Thoracic aorta endothelial cell (primary cell): ENCODE measurements around the gene CAMK2N2. TPM values are rescaled to one million over a fixed set of nuclear protein-coding genes. Genes with fewer than 3 reads are reported as not detected.

Experiments
- small RNA-seq: library from RNA; depleted of rRNA; stranded (forward); fragments of <200 nt; gene quantifications from one replicate; pipeline ENCODE3, GENCODE V24; 2012
- total RNA-seq: library from RNA; depleted of rRNA; stranded (reverse); fragments of >200 nt; gene quantifications from 2 replicates; pipeline ENCODE4 v1.2.3, GENCODE V29; 2012

CAMK2N2 gene
- not detected in 2 replicates for total RNA-seq

DNA sequence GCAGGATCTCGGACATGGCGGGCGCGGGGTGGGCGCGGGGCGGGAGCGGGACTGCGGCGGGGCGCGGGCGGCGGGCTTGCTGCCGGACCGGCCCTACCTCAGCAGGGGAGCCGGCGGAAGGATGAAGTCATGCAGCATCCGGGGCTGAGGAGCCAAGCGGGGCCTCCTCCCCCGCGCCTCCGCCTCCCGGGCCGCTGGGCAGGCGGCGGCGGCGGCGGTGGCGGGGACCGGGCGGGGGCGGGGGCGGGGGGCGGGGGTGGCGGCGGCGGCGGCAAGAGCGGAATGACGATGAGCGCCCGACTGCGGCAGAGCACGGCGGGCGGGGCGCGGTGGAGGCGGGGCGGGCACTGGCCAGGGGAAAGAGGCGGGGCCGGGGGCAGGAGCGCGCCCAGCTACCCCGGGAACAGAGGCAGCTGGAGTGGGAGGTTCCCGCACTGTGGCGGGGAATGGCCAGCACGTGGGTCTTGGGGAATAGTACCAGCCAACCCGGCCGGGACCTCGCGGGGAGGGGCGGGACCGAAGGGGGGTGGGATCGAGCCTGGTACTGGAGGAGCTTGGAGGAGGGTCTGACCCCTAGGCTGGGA is at the start of gene CAMK2N2:
TSS of gene CAMK2N2 (minus strand) at position 284 of the 584 bp plus-strand sequence. CDS start at position 16, 268 bp downstream.

DNA sequence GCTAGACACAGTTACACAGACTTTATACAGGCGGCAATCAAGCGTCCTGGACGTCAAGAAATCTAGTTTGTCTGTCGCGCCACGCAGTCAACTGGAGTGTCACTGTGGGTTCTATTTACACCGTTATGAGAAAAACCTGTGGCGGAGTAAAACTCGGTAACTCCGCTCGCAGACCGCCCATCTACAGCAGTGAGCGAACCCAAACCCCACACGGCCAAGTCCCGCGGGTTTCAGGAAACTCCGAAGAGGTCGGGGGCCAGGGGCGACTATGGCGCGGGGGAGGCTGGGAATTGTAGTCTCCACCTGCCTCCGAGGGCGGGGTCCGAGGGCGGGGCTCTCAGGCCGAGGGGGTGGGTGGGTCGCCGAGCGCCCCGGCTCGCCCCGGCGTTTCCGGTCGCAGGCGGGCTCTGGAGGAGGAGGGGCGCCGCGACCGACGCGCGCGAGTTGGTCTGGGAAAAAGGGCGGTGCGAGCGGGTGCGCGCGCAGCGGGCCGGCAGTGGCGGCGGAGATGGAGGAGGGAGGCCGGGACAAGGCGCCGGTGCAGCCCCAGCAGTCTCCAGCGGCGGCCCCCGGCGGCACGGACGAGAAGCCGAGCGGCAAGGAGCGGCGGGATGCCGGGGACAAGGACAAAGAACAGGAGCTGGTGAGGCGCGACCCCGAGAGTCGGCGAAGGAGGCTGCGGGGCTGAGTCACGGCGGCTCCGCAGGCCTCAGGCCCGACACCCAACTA is 37.6 kb upstream of the CAMK2N2 start, which contains the start of gene PSMD2:
TSS of gene PSMD2 (plus strand) at position 483 of the 729 bp plus-strand sequence. CDS start at position 509, 26 bp downstream.

DNA sequence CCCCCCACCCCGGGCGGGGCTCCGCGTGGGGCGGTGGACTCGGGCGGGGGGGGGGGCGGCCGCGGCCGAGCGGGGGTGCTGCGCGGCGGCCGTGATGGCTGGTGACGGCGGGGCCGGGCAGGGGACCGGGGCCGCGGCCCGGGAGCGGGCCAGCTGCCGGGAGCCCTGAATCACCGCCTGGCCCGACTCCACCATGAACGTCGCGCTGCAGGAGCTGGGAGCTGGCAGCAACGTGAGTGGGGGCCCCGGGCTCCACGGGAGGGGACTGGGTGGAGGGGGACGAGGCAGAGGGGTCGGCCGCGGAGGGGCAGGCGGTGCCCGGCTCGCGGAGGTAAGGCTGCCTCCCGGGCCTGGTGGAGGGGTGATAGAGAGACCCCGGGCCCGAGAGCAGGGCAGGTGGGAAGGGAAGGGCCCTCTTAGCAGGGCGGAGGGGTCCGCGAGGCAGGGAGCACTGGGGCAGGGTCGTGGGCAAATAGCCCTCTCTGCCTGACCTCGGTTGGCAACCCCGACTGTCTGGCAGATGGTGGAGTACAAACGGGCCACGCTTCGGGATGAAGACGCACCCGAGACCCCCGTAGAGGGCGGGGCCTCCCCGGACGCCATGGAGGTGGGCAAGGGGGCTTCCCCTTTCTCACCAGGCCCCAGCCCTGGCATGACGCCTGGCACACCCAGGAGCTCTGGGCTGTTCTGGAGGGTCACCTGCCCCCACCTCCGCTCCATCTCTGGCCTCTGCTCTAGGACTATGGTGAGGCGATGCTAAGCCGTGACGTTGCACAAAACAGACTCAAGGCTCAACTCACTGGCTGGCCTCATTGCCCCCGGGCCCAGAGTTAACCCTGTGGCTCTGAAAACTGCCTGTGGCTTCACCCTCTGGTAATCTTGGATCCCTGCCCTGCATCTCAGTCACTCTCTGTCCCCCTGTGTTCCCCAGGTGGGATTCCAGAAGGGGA is 14.9 kb upstream of the CAMK2N2 start, which contains the start of gene ECE2:
TSS of gene ECE2 (plus strand) at position 62 of the 950 bp plus-strand sequence. CDS start at position 194, 132 bp downstream.

DNA sequence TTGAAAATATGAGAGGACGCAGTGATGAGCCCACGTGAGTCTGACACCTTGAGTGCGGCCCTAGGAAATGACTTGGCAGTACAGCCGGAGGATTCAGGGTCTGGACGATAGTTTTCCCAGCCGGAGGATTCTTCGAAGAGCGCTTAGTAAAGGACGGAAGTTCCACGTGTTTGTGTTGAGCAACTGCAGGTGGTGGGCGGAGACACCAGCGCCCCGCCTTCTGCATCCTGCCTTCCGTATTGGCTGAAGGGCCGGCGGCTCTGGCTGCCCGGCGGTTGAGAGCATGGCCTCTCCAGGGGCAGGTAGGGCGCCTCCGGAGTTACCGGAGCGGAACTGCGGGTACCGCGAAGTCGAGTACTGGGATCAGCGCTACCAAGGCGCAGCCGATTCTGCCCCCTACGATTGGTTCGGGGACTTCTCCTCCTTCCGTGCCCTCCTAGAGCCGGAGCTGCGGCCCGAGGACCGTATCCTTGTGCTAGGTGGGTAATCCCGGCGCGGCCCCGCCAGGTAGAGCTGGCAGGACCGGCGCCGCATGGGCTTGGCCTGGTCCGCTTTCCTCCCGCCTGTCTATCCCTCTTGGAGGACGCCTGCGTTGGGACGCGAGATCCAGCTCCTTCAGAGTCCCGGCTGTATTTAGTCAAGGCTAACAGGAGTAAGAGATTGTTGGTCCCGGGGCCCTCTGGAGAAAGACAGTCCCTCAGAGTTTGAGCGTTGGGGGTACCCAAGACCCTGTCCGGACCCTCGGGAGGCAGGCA is 11.8 kb downstream of the CAMK2N2 start, which contains the start of gene EEF1AKMT4:
TSS of gene EEF1AKMT4 (plus strand) at position 261 of the 755 bp plus-strand sequence. CDS start at position 284, 23 bp downstream.

DNA sequence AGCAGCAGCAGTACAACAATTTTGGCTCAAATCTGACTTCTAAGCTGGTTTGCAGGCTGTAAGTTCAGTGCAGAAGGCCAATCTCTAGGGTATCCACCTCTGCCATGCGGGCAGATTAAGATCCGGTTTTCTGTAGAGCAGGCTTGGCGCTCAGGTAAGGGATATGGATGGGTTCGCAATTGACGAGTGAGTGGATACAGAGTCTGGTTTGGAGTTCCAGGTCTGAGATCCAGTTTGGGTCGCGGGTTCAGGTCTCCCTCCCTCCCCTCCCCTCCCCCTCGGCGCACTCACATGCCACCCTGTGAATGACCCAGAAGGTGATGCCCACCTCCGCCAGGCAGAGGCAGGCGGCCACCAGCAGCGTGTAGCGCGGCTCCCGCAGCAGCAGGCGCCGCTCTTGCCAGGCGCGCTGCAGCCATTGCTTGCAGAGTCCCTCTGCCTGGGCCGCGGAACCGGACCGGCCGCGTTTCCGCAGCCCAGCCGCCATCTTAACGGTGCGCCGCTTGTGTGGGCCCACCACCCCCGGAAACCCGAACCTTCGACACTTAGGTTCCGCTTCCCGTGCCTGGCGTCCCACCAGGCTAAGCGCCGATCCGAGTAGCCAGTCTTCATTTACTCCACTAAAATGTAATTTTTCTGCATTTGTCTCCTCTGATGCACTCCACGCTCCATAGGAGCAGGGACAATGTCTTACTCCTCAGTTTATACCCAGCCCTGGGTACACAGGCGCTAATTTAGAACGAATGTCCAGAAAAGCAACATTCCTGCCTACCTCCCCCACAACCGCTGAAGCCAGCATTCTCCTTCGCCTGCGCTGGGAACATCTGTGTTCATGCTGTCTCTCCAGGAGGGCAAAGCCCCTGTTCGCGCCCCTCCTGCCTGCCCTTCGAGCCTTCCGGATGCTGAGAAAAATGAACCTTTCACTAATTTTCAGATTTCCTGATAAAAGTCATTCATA is 12.6 kb downstream of the CAMK2N2 start, which contains the start of gene ALG3:
TSS of gene ALG3 (minus strand) at position 509 of the 958 bp plus-strand sequence. CDS start at position 487, 22 bp downstream.

DNA sequence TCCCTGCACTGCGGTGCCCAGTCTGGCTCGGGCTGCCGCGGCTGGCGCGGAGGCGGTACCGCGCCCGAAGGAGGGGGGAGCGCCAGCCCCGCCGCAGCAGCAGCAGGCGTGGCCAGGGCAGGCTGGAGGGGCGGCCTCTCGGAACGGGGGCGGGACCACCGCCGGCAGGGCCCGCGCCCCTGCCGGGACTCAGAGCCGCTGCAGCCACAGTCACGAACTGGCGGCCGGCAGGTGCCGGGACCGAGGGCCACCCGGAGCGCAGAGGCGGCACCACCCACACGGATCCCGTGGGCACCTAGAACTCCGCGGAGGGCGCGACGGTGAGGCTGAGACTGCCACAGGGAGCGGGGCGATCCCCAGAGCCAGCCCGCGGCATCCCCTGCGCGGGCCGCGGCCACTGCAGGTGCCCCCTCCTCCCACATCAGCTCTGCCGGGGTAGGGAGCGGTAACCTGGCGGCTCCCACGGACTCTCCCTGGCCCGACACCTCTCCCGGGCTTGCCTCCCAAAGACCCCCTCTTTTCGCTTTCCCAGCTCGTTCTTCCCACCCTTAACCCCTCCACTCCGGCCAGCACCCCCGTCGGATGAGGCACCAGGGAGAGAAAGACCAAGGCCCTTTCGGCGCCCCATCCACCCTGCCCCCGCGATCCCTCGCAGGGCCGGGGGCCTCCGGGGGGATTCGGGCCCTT is 31.8 kb downstream of the CAMK2N2 start, which contains the start of gene VWA5B2:
TSS of gene VWA5B2 (plus strand) at position 192 of the 687 bp plus-strand sequence. CDS start 944 bp downstream, outside the sequence.

Small RNA genes lying within 50 kb of the gene (small RNA-seq; reads per million reads assigned to genes)
- not detected for gene MIR1224

Other genes starting within 250 kb of the CAMK2N2 start
- gene ABCC5, start 243.7 kb downstream of the CAMK2N2 start, total RNA-seq, result 20.2 and 24.5 TPM in 2 replicates
- gene HTR3D, start 229.8 kb downstream of the CAMK2N2 start, total RNA-seq, result not detected in 2 replicates
- not detected in 2 replicates for gene HTR3C, start 208.5 kb downstream of the CAMK2N2 start, total RNA-seq
- gene HTR3E, start 164.5 kb downstream of the CAMK2N2 start, total RNA-seq, result not detected in 2 replicates
- gene EIF2B5, start 126.2 kb downstream of the CAMK2N2 start, total RNA-seq, result 36.4 and 42.8 TPM in 2 replicates
- gene DVL3, start 106.2 kb downstream of the CAMK2N2 start, total RNA-seq, result 24.3 and 27.1 TPM in 2 replicates
- 345 and 354 TPM in 2 replicates for gene AP2M1, start 86.7 kb downstream of the CAMK2N2 start, total RNA-seq
- 33.7 and 42.4 TPM in 2 replicates for gene ABCF3, start 75.4 kb downstream of the CAMK2N2 start, total RNA-seq
- gene VWA5B2, start 32.0 kb downstream of the CAMK2N2 start, total RNA-seq, result under 0.01 TPM in 1 of 2 replicates, not detected in the other
- gene ALG3, start 12.6 kb downstream of the CAMK2N2 start, total RNA-seq, result 27.8 and 33.3 TPM in 2 replicates
- gene EEF1AKMT4, start 11.9 kb downstream of the CAMK2N2 start, total RNA-seq, result 3.2 and 3.3 TPM in 2 replicates
- gene ECE2, start 14.5 kb upstream of the CAMK2N2 start, total RNA-seq, result not detected in 2 replicates
- gene PSMD2, start 37.7 kb upstream of the CAMK2N2 start, total RNA-seq, result 535 and 555 TPM in 2 replicates
- 394 and 415 TPM in 2 replicates for gene EIF4G1, start 53.1 kb upstream of the CAMK2N2 start, total RNA-seq
- gene FAM131A, start 76.0 kb upstream of the CAMK2N2 start, total RNA-seq, result 21.8 and 31.1 TPM in 2 replicates
- gene CLCN2, start 100.1 kb upstream of the CAMK2N2 start, total RNA-seq, result 3.3 and 3.9 TPM in 2 replicates
- 122 and 123 TPM in 2 replicates for gene POLR2H, start 100.2 kb upstream of the CAMK2N2 start, total RNA-seq
- gene THPO, start 116.7 kb upstream of the CAMK2N2 start, total RNA-seq, result not detected in 2 replicates
- 0.07 and 0.13 TPM in 2 replicates for gene CHRD, start 118.5 kb upstream of the CAMK2N2 start, total RNA-seq